ENCODE data around the gene DYSF.

DYSF gene

DNA sequence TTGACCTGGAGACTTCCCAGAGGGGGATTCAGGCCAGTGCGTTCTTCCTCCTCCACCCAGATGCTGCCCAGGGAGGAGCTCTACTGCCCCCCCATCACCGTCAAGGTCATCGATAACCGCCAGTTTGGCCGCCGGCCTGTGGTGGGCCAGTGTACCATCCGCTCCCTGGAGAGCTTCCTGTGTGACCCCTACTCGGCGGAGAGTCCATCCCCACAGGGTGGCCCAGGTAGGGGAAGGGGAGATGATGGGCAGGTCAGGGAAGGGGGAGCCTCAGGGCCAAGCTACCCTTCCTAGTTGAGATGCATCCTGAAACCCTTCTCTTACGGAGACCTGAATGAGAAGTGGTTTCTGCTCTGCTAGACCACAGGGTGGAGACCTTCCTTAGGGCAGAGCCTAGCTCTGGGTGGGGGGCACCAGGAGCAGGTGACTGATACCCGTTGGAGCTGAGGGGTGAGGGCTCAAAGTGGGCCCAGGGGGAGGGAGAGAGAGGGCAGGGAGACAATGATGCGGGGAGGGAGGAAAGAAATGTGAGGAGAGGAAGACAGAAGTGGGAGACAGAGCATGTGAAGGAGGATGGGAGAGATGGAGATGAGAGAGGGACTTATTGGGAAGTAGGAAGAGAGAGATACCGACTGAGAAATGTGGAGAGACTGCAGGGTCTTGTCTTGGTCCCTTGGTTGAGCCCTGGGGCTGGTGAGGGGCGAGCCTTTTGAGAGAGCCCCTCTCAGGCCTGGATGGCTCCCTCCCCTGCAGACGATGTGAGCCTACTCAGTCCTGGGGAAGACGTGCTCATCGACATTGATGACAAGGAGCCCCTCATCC is 159.4 kb downstream of the DYSF start:
- H3K4me3 Mint-ChIP-seq, result no peak overlapping the region

DNA sequence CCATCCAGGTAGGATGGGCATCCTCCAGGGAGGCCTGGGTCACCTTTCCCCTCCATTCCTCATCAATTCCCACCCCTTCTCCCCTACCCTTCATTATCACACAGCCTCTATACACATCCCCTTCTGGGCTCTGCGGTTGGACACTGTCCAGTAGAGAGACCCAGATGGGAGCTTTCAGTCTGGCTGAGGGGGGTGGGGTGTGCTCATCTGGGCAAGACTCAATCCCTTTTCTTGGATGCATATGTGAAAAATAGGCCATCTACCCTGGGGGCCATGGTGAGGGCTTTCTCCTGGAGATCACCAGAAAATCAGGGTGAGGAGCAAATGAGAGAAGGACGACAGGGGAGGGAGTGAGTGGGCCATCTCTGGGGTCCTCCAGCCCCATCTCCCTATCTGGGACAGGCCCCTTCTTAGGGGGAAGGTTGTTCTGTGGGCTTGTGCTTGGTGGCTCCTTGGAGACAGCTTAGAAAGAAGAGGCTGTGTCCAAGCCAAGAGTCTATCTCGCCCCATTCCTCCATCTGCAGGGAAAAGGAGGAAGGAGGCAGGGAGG is 160.1 kb downstream of the DYSF start:
- Mint-ChIP-seq H3K4me3 (no peak overlapping the region), H3K9me3 (no peaks in the 10 kb centered on the region), H3K27ac (no peak overlapping the region), H3K4me1 (no peaks in the 10 kb centered on the region), H3K36me3 (ENCODE audit: low read depth) (no peaks in the 10 kb centered on the region), H3K27me3 (ENCODE audit: low read depth, poor library complexity) (peaks cover 20% of the 10 kb centered on the region)
- no peak for TF ChIP-seq CTCF (IDR thresholded peaks at IDR 0.05)
- no peak for DNase-seq

More for the DNA sequence above, 159.4 kb downstream of the DYSF start:
- no peak for DNase-seq
- TF ChIP-seq CTCF (IDR thresholded peaks at IDR 0.05), result no peak
- H3K9me3 Mint-ChIP-seq, result no peaks in the 10 kb centered on the region
- H3K27ac Mint-ChIP-seq, result no peak overlapping the region
- H3K27me3 Mint-ChIP-seq (ENCODE audit: low read depth, poor library complexity), result peaks cover 24% of the 10 kb centered on the region
- H3K4me1 Mint-ChIP-seq, result peaks cover under 1% of the 10 kb centered on the region
- no peaks in the 10 kb centered on the region for H3K36me3 Mint-ChIP-seq (ENCODE audit: low read depth)

GRCh38 chr2:71613953-71614925 is 160.9 kb downstream of the DYSF start:
- DNase-seq, result no peak
- no peak overlapping the region for H3K27ac Mint-ChIP-seq
- H3K4me3 Mint-ChIP-seq, result no peak overlapping the region
- TF ChIP-seq CTCF (IDR thresholded peaks at IDR 0.05), result no peak
- no peaks in the 10 kb centered on the region for H3K36me3 Mint-ChIP-seq (ENCODE audit: low read depth)
- H3K4me1 Mint-ChIP-seq, result no peaks in the 10 kb centered on the region
- H3K27me3 Mint-ChIP-seq (ENCODE audit: low read depth, poor library complexity), result peaks cover 20% of the 10 kb centered on the region
- no peaks in the 10 kb centered on the region for H3K9me3 Mint-ChIP-seq

- Mint-ChIP-seq H3K27ac (no peak overlapping the region), H3K27me3 (ENCODE audit: low read depth, poor library complexity) (peaks cover 20% of the 10 kb centered on the region), H3K9me3 (no peaks in the 10 kb centered on the region), H3K4me3 (no peak overlapping the region), H3K4me1 (peaks cover 8% of the 10 kb centered on the region), H3K36me3 (ENCODE audit: low read depth) (no peaks in the 10 kb centered on the region)
- no peak for DNase-seq
- no peak for TF ChIP-seq CTCF (IDR thresholded peaks at IDR 0.05)
Measured at GRCh38 chr2:71614976-71615766, 161.8 kb downstream of the DYSF start.
